ENCODE results near the gene KIF27.
"Not testable (repeated sequence)": the region's sequence is repeated elsewhere in the genome, so short reads cannot be mapped to it uniquely, and the experiment has no call there.

The KIF27 gene, protein sequence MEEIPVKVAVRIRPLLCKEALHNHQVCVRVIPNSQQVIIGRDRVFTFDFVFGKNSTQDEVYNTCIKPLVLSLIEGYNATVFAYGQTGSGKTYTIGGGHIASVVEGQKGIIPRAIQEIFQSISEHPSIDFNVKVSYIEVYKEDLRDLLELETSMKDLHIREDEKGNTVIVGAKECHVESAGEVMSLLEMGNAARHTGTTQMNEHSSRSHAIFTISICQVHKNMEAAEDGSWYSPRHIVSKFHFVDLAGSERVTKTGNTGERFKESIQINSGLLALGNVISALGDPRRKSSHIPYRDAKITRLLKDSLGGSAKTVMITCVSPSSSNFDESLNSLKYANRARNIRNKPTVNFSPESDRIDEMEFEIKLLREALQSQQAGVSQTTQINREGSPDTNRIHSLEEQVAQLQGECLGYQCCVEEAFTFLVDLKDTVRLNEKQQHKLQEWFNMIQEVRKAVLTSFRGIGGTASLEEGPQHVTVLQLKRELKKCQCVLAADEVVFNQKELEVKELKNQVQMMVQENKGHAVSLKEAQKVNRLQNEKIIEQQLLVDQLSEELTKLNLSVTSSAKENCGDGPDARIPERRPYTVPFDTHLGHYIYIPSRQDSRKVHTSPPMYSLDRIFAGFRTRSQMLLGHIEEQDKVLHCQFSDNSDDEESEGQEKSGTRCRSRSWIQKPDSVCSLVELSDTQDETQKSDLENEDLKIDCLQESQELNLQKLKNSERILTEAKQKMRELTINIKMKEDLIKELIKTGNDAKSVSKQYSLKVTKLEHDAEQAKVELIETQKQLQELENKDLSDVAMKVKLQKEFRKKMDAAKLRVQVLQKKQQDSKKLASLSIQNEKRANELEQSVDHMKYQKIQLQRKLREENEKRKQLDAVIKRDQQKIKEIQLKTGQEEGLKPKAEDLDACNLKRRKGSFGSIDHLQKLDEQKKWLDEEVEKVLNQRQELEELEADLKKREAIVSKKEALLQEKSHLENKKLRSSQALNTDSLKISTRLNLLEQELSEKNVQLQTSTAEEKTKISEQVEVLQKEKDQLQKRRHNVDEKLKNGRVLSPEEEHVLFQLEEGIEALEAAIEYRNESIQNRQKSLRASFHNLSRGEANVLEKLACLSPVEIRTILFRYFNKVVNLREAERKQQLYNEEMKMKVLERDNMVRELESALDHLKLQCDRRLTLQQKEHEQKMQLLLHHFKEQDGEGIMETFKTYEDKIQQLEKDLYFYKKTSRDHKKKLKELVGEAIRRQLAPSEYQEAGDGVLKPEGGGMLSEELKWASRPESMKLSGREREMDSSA (N-terminal part only)

GRCh38 chr9:83920927-83921707, at the start of gene KIF27:
KIF27 (minus strand) TSS chr9:83921432; CDS start chr9:83915591, 5,841 bp downstream.
- DNase-seq: peak; percentile 99

GRCh38 chr9:83969602-83970001, 48.4 kb upstream of the KIF27 start:
- no peak for DNase-seq

DNA sequence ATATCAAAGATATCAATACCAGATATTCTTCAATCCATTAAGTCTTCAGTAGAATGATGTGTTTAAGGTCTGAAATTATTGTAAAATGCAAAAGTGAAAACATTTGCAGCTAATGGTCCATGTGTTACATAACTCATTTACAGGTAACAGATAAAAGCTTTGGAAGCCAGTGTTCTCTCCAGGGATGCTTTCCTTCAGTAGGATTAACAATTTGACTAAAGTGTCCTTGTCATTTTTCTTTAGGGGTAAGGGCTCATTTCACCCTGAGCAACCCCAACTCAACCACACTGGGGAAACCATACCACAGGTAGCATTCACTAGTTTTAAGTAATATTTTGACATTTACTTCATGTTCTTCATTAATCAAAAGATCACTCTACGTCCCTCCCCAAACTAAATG, 45.8 kb upstream of the KIF27 start:
- no peak for DNase-seq

GRCh38 chr9:83966209-83966582, 45.0 kb upstream of the KIF27 start:
- no peak for DNase-seq

- DNase-seq: no peak
Observed at GRCh38 chr9:83965350-83966208, 44.3 kb upstream of the KIF27 start.

DNA sequence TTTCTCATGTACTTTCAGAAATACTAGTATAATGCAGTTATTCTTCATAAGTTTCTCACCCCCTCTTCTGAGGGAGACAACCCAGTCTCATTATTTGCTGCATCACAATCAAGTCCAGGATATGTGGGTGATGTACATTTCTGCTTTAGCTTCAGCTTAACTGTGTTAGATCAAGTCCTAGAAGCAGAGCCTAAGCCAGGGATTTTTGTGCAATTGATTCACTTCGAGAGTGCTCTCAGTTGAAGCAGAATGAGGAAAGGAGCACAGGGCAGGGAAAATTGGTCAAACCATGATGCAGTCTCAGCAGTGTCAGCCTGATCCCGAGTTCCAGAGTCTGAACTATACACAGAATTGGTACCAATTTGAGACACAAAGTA, 43.7 kb upstream of the KIF27 start:
- no peak for DNase-seq

- DNase-seq: no peak
Observed at GRCh38 chr9:83962165-83962564, 40.9 kb upstream of the KIF27 start.

DNA sequence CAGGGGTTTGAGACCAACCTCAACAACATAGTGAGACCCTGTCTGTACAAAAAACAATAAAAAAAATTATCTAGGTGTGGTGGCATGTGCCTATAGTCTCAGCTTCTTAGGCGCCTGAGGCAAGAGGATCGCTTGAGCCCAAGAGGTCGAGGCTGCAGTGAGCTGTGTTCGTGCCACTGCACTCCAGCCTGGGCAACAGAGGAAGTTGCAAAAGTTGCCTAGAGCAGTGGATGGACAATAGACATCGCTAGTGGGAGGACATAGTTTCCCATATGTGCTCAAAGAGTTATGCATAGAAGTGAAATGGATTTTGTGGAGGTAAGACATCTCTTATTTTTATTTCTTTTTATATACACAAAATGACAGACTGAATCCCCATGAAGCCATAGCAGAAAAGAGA, 39.8 kb upstream of the KIF27 start:
- DNase-seq: no peak

- DNase-seq: no peak
Observed at GRCh38 chr9:83959061-83959460, 37.8 kb upstream of the KIF27 start.

- no peak for DNase-seq
Observed at GRCh38 chr9:83957248-83957513, 35.9 kb upstream of the KIF27 start.

- DNase-seq: peak; percentile 80
Observed at GRCh38 chr9:83956436-83957247, 35.4 kb upstream of the KIF27 start.

GRCh38 chr9:83956086-83956435, 34.8 kb upstream of the KIF27 start:
- peak; percentile 48 for DNase-seq

GRCh38 chr9:83948096-83948495, 26.9 kb upstream of the KIF27 start:
- not testable (repeated sequence) for DNase-seq

- no peak for DNase-seq
Observed at GRCh38 chr9:83940590-83941303, 19.5 kb upstream of the KIF27 start.

GRCh38 chr9:83937861-83938455, 16.7 kb upstream of the KIF27 start:
- peak; percentile 10 for DNase-seq

GRCh38 chr9:83936523-83936922, 15.3 kb upstream of the KIF27 start:
- no peak for DNase-seq

- no peak for DNase-seq
Observed at GRCh38 chr9:83935276-83935935, 14.2 kb upstream of the KIF27 start.

DNA sequence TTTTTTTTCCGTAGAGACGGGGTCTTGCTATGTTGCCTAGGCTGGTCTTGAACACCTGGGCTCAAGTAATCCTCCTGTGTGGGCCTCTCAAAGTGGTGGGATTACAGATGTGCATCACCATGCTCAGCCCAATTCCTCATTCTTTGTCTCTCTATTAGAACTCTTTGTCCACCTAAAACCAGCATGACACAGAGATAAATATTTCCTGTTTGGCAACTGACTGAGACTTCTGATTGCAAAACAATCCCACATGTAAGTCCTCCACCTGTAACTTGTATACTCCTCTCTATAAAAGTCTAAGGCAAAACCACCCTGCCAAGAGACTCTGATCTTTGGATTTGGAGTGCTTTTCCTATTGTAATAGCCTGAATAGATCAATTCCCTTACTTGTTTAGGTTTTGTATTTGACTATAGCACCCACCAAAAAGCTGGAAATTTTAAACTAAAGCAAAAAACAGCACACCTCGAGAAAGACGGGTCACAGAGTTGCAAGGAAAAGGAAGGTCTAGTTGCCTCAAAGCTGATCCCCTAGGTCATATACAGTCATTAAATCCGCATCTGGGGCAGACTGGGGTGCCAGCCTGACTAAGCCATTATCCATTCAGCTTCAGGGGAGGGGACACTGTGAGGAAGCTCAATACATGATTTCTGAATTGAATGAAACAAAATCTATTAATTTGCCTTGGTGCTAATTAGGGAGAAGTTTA, 13.5 kb upstream of the KIF27 start:
- DNase-seq: no peak
